GM23248 (cell line): ENCODE results near the gene H1-8. TPM values are rescaled to one million over a fixed set of nuclear protein-coding genes. Genes with fewer than 3 reads are reported as not detected.

Experiments
- DNase-seq: peaks from one replicate; pipeline ENCODE4 v3.0.0-alpha.2; 2015
- H2AFZ ChIP-seq: fragments of 200-600 bp; sonication (generic); 2 replicates; pipeline ENCODE4 v1.6.1; 2016; ENCODE audit warnings: antibody characterized with exemption
- H3F3A ChIP-seq: fragments of 200-600 bp; sonication (generic); 2 replicates; pipeline ENCODE4 v1.6.1; 2016; ENCODE audit warnings: mild to moderate bottlenecking, antibody characterized with exemption, mixed run types; ENCODE audit not compliant: insufficient read depth
- H3K27ac ChIP-seq: fragments of 200-600 bp; sonication (generic); 2 replicates; pipeline ENCODE4 v1.5.1; 2016; ENCODE audit warnings: mild to moderate bottlenecking
- H3K27me3 ChIP-seq: fragments of 200-600 bp; sonication (generic); replicated peaks from 2 replicates; pipeline ENCODE4 v1.6.1; 2016; ENCODE audit warnings: mild to moderate bottlenecking; ENCODE audit not compliant: insufficient read depth
- H3K36me3 ChIP-seq: fragments of 200-600 bp; sonication (generic); 2 replicates; pipeline ENCODE4 v1.6.1; 2016; ENCODE audit warnings: low read depth, mild to moderate bottlenecking
- H3K4me1 ChIP-seq: fragments of 200-600 bp; sonication (generic); 2 replicates; pipeline ENCODE4 v1.6.1; 2016; ENCODE audit warnings: mild to moderate bottlenecking; ENCODE audit not compliant: insufficient read depth
- H3K4me2 ChIP-seq: fragments of 200-600 bp; sonication (generic); one replicate; pipeline ENCODE4 v1.6.1; 2016; ENCODE audit warnings: mild to moderate bottlenecking; ENCODE audit not compliant: unreplicated experiment
- H3K4me3 ChIP-seq: fragments of 200-600 bp; sonication (generic); 2 replicates; pipeline ENCODE4 v1.5.1; 2016; ENCODE audit warnings: mild to moderate bottlenecking
- H3K79me2 ChIP-seq: fragments of 200-600 bp; sonication (generic); 2 replicates; pipeline ENCODE4 v1.6.1; 2016; ENCODE audit warnings: mild to moderate bottlenecking; ENCODE audit not compliant: insufficient read depth
- H3K9ac ChIP-seq: fragments of 200-600 bp; sonication (generic); 2 replicates; pipeline ENCODE4 v1.6.1; 2016; ENCODE audit warnings: mild to moderate bottlenecking
- H3K9me2 ChIP-seq: fragments of 200-600 bp; sonication (generic); 2 replicates; pipeline ENCODE4 v1.6.1; 2016; ENCODE audit warnings: mixed run types, mild to moderate bottlenecking, moderate library complexity; ENCODE audit not compliant: insufficient read depth
- H3K9me3 ChIP-seq: fragments of 200-600 bp; sonication (generic); one replicate; pipeline ENCODE4 v1.6.1; 2017; ENCODE audit warnings: low read depth
- H4K20me1 ChIP-seq: fragments of 200-600 bp; sonication (generic); 2 replicates; pipeline ENCODE4 v1.6.0; 2016; ENCODE audit not compliant: insufficient read depth
- EZH2 ChIP-seq: fragments of 200-600 bp; sonication (generic); IDR thresholded peaks from 2 replicates; pipeline ENCODE4 v1.6.1; 2018; ENCODE audit warnings: antibody characterized with exemption, mild to moderate bottlenecking; ENCODE audit not compliant: insufficient read depth, poor library complexity, severe bottlenecking
- EZH2phosphoT487 ChIP-seq: fragments of 200-600 bp; sonication (generic); IDR thresholded peaks from 2 replicates; pipeline ENCODE4 v1.6.1; 2018; ENCODE audit warnings: antibody characterized with exemption, moderate library complexity, mild to moderate bottlenecking, low read depth; ENCODE audit not compliant: insufficient read depth
- WGBS, 2 experiments: methylation state at CpG; one replicate each; pipeline ENCODE4 v1.1.6; 2015 to 2017; ENCODE audit warnings: low lambda C conversion rate in 2 of 2, low coverage in 1 of 2; ENCODE audit errors: missing lambda C conversion rate in 2 of 2; 5-methylcytosine and 5-hydroxymethylcytosine counted together
- in situ Hi-C: fragments of 300-500 bp; cut with MboI; formaldehyde crosslinking; loops from 2 replicates; pipeline ENCODE4 v1.15.0; 2020
- polyA plus RNA-seq: library from polyadenylated mRNA; unstranded; fragments of >200 nt; fragmentation: Nextera tagmentation; extraction: Ambion mirVana; gene quantifications from 2 replicates; pipeline ENCODE4 v1.2.1, GENCODE V29; 2016
- total RNA-seq: library from RNA; depleted of rRNA; stranded (reverse); fragments of >200 nt; shearing (Covaris generic); gene quantifications from 2 replicates; pipeline ENCODE4 v1.2.3, GENCODE V29; 2014

H1-8 gene
- total and polyA plus RNA-seq, 2 experiments from 2014 or later = not detected

DNA sequence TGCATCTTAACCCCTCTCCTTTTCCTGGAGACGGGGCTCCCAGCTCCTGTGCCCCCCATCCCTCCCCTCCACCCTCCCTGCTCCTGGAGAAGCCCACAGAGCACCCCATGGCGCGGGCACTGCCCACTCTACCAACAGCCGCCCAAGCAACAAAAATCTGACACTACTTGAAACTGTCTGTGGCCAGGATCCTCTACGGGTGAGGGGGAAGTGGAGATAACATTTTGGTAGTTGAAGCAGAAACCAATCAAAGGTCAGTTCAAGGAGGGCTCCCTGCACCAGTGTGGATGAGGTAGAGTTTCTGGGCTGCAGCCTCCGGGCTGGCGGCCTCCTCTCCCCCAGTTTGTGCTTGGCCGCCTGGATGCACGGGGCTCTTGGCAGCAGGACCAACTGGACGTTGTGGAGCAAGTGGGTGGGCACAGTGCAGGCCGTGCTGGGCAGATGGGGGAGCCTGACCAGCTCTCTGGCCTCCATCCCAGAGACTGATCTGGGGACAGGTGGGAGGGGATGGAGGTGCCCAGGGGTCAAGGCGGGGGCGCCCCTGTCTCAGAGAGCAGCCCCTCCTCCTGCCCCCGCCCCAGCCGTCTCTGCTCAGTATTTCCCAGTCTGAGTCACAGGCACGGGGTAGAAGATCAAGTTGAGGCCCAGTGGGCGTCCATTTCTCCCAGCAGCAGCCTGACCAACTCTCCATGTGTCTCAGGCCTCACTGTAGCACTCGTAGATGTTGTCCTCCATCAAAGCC, 12.8 kb downstream of the H1-8 start:
- no peak overlapping the region for H3K4me3 ChIP-seq
- no peak overlapping the region for H3K4me2 ChIP-seq
- no peaks in the 10 kb centered on the region for H3K27me3 ChIP-seq
- no peak overlapping the region for H3K9ac ChIP-seq
- no peak overlapping the region for H3K27ac ChIP-seq
- no peaks in the 10 kb centered on the region for H4K20me1 ChIP-seq
- TF ChIP-seq EZH2 = no peak
- no peak for TF ChIP-seq EZH2phosphoT487
- H2AFZ ChIP-seq = no peak overlapping the region
- peaks cover 30% of the 10 kb centered on the region for H3K4me1 ChIP-seq
- 88 to 90% methylated on average over 17 to 18 of the region's 18 CpGs for WGBS, 2 experiments
- no peaks in the 10 kb centered on the region for H3K9me2 ChIP-seq
- in situ Hi-C loops = no loop called here
- H3K36me3 ChIP-seq = peaks cover 4% of the 10 kb centered on the region; the same call in 1 of the 2 replicates
- H3K9me3 ChIP-seq = no peaks in the 10 kb centered on the region
- H3F3A ChIP-seq = peaks cover 22% of the 10 kb centered on the region; the same call in 1 of the 2 replicates
- no peak for DNase-seq
- no peaks in the 10 kb centered on the region for H3K79me2 ChIP-seq

GRCh38 chr3:129556358-129556695, 13.4 kb downstream of the H1-8 start:
- Histone ChIP-seq H3K27ac (no peak overlapping the region), H3K9ac (no peak overlapping the region)

GRCh38 chr3:129556890-129557547, 14.0 kb downstream of the H1-8 start:
- WGBS, 2 experiments = 75% methylated on average over 27 to 31 of the region's 31 CpGs
- H3K79me2 ChIP-seq = no peaks in the 10 kb centered on the region
- no peak overlapping the region for H3K4me2 ChIP-seq
- H3K9me2 ChIP-seq = no peaks in the 10 kb centered on the region
- H3K36me3 ChIP-seq = peaks cover 4% of the 10 kb centered on the region; the same call in 1 of the 2 replicates
- no peak for DNase-seq
- TF ChIP-seq EZH2 (no peak), EZH2phosphoT487 (no peak)
- peaks cover 23% of the 10 kb centered on the region; the same call in 1 of the 2 replicates for H3F3A ChIP-seq
- no peaks in the 10 kb centered on the region for H4K20me1 ChIP-seq
- H3K4me3 ChIP-seq = no peak overlapping the region
- no peak overlapping the region for H2AFZ ChIP-seq
- in situ Hi-C loops = no loop called here
- peak overlapping the region; percentile 65 for H3K27ac ChIP-seq
- H3K9ac ChIP-seq = peak overlapping the region; percentile 46; the same call in 1 of the 2 replicates
- peaks cover 36% of the 10 kb centered on the region for H3K4me1 ChIP-seq
- H3K27me3 ChIP-seq = no peaks in the 10 kb centered on the region
- H3K9me3 ChIP-seq = no peaks in the 10 kb centered on the region

More at GRCh38 chr3:129556358-129556695, 13.4 kb downstream of the H1-8 start:
- no peaks in the 10 kb centered on the region for H3K79me2 ChIP-seq
- no peaks in the 10 kb centered on the region for H4K20me1 ChIP-seq
- no peaks in the 10 kb centered on the region for H3K9me3 ChIP-seq
- no peak for TF ChIP-seq EZH2
- no peak for TF ChIP-seq EZH2phosphoT487
- H3K36me3 ChIP-seq = peaks cover 4% of the 10 kb centered on the region; the same call in 1 of the 2 replicates
- no peak overlapping the region for H2AFZ ChIP-seq
- DNase-seq = no peak
- no peak overlapping the region for H3K4me2 ChIP-seq
- WGBS, 2 experiments = 94 to 98% methylated on average over 15 of the region's 15 CpGs
- no peaks in the 10 kb centered on the region for H3K9me2 ChIP-seq
- no peak overlapping the region for H3K4me3 ChIP-seq
- no peaks in the 10 kb centered on the region for H3K27me3 ChIP-seq
- in situ Hi-C loops = no loop called here
- H3F3A ChIP-seq = peaks cover 23% of the 10 kb centered on the region; the same call in 1 of the 2 replicates
- peaks cover 34% of the 10 kb centered on the region for H3K4me1 ChIP-seq

GRCh38 chr3:129557548-129557894, 14.5 kb downstream of the H1-8 start:
- TF ChIP-seq EZH2phosphoT487 (no peak), EZH2 (no peak)
- Histone ChIP-seq H3F3A (peaks cover 27% of the 10 kb centered on the region; the same call in 1 of the 2 replicates), H3K9me3 (no peaks in the 10 kb centered on the region), H4K20me1 (no peaks in the 10 kb centered on the region), H3K9me2 (no peaks in the 10 kb centered on the region), H3K4me2 (no peak overlapping the region), H3K4me3 (no peak overlapping the region), H3K4me1 (peaks cover 36% of the 10 kb centered on the region), H3K79me2 (no peaks in the 10 kb centered on the region), H3K9ac (peak overlapping the region; percentile 36), H3K27ac (peak overlapping the region; percentile 65), H2AFZ (no peak overlapping the region), H3K27me3 (no peaks in the 10 kb centered on the region), H3K36me3 (peaks cover 4% of the 10 kb centered on the region; the same call in 1 of the 2 replicates)
- 23 to 32% methylated on average over 11 of the region's 11 CpGs for WGBS, 2 experiments
- in situ Hi-C loops = no loop called here
- peak; percentile 89 for DNase-seq
